HG03025 (cell line): ENCODE results near the gene HPX.

Experiments
- ATAC-seq: cut with Tn5 transposase; IDR thresholded peaks from one replicate; pipeline ENCODE4 v1.9.1; 2021; ENCODE audit warnings: mild to moderate bottlenecking, moderate library complexity; ENCODE audit not compliant: unreplicated experiment, low FRiP score

HPX gene

DNA sequence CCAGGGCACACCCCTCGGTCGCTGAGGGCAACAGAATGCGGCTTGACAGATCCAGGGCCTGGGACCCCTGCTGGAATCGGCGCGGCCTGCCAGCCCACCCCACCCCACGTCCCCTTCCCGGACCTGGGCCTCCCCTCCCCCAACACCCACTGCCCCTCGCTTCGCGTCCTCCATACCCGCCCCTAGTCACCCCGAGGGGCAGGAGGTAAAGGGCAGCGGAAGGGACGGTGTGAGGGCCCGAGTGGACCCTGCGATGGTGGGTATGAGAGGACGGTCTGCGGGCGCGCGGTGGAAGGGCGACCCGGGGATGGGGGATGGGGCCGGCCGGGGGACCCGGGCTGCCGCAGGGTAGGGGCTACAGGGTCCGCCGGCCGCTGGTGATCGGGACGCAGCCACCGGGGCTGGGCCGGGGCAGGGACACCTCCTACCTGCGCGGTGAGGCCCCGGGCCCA, 22.2 kb downstream of the HPX start:
- ATAC-seq, result no peak

DNA sequence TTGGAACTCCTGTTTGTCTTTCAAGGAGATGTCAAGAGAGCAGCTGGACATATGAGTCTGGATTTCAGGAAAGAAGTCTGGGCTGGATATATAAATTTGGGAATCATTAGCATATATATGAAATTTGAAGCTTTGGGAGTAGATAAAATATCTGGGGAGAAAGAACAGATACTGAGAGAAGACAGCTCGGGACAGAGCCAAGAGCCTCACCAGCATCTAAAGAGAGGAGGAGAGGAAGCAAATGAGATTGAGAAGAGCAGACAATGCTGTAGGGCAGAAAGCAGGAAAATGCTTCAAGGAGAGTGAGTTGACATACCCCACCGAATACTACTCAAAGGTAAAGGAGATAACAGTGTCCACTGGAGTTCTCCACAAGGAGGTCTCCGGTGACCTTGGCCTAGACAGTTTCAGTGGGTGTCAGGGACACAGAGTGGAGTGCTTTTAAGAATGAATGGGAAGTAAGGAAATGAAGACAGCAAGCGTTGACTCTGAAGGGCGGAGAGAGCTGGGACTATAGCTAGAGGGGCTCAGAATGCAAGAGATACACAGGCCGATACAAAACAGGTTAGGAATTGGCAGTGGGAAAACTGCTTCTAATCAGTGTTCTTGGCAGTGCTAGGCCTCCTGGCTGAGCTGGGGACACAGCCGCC, 22.8 kb downstream of the HPX start:
- ATAC-seq, result no peak

DNA sequence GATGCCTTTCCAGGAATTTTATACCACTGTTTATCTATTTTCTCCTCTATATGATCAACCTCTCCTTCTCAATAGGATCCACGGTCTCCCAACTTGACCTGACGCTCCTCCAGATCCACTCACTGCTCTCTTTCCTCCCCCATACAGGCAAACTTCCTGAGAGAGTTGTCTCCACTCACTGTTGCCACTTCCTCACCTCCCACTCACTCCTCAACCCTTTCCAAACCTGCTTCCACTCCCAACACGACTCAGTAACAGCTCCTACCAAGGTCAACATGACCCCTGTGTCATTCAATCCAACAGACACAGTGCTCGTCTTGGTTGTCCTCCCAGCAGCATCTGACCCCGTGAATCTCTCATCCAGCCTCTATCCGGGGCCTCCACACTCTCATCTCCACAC, 25.0 kb downstream of the HPX start:
- ATAC-seq, result no peak

DNA sequence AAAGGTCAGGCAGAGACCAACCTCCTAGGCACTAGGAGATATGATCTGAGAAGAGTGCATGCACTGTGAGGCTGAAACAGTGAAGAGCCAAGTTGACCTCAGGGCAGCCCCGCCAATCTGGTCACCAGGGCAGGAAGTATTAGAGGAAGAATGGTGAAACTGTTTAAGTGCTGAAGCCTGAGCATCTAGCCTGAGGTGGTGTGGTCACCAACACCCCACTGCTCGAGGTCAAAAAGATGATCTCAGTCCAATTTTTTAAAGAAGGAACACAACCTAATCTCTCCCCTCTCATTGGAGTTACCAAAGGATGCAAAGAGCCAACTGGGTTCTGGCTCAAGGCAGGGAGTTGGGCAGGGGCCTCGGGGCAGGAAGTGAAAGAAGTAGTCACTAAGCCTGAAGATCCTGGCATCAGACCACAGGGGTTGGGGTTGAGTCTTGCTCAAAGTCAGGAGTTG, 25.9 kb downstream of the HPX start:
- no peak for ATAC-seq

DNA sequence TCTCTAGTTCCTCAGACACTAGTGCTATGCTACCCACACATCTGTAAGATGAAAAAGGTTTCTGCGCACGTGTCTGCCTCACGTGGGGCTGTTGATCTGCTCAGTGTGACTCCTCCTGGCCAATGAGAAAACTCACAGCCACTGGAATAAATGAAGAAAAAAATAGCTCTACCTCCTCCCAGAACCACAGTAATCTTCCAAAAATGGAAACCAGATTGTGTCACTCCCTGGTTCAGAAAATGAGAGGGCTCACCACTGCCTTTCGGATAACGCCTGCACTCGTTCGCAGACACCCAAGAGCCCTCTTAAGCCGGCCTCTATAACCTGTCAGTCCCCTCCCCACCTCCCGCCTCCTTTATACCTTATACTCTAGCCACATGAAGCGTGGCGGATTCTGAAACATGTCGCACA, 27.0 kb downstream of the HPX start:
- ATAC-seq, result no peak

DNA sequence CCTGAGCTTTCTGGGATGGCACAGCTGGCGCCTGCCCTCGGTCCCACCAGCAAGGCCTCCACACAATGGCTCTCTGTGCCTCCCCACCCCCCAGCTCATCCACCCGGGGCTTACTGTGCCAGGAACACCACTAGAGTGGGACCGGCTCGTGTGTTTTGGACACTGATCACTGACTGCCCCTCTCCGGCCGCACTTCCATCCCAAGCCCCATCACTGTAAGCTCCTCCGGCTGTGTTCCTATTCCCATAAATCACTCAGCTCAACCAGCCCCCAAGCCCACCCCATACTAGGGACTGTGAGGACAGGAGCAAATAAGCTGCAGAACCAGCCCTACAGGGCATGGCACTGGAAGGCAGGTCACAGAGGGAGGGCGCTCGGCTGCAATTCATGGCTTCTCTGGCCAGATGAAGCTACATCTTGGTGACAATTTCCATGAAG, 29.2 kb downstream of the HPX start:
- no peak for ATAC-seq

DNA sequence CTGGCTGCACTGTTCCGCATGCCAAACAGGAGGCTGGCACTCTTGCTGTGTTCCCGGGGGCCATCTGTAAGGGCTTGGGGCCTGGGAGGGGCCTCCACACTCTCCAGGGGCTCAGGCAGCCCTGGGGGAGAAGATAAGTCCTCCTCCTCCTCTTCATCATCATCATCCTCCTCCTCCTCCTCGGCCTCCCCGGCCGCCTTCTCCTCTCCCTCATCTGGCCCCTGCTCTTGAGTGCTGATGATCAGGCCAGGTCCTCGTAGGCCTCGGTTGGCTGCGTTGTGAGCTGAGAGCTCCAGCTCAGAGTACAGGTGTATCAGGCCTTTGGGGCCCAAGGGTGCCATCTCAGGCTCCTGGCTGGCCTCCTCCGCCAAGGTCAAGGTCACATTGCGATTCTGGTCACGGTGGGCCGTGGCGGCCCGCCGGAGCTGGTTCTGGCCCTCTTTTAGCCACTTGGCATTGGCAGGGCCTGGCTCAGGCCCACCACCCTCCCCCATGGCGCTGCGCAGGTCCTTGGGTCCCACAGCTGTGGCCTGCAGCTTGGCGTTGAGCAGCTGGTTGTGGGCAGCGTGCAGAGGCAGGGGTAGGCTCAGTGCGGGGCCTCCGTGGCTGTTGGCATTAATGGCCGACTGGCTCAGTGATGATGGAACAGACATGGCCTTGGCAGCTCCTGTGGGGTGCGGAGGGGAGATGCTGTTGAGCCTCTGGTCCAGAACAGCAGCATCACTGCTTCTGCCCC, 29.9 kb downstream of the HPX start:
- ATAC-seq, result no peak

DNA sequence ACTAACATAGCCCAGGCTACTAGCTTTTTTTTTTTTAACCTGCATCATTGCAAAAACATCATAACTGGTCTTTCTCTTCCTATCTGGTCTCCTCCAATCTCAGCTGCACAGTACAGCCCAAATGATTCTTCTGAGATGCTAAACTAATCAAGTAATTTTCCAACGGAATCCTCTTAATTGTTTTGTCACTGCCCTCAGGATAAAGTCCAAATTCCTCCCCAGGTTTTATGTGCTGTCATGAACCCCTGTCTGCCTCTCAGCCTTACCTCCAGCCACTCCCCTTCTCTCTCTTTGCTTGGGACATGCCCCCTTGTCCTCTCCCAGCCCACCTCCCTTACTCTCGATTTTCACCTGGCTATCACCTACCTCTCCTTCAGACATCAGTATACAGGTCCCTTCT, 34.4 kb downstream of the HPX start:
- no peak for ATAC-seq

DNA sequence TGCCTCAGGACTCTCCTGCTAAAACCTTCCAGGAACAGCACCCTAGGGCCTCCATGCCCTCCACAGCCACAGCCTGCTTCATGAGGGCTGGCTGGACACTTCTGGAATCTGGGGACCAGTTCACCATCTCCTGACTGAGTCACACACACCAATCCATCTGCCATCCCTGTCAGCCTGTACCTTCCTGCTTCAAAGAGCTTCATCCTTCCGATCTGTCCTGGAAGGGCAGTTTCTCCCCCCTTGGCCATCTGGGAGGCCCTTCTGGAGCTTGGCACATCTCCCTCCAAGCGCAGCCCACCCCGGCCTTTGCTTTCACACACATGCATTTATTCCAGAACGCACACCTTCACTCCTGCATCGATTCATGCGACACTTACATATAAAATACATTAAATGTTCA, 34.9 kb downstream of the HPX start:
- ATAC-seq, result no peak

DNA sequence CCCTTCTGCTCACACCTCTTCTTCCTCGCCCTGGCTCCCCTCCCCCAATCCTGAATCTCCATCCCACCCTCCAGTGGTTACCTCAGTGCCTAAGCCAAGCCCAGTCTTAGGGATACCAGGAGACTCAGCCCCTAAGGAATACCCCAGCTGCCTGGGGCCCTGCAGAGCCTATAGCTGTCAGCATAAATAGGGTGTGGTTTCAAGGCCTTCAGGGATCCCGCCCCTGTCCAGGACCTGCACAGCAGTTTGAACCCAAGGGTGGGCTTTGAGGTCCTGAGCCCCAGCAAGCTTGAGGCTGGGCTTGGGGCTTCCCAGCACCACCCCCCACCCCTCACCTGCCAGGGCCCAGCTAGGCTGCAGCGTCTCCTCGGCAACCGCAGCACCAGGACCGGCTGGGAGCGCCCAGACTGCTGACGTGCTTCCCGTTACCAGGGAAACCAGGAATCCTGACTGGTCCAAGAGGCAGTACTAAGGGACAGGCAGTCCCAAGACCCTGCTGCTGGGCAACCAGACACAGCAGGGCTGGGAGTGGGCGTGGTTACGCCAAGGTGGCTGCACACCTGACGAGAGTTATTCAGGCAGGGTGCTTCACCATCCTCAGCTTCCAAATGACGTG, 35.6 kb downstream of the HPX start:
- no peak for ATAC-seq

DNA sequence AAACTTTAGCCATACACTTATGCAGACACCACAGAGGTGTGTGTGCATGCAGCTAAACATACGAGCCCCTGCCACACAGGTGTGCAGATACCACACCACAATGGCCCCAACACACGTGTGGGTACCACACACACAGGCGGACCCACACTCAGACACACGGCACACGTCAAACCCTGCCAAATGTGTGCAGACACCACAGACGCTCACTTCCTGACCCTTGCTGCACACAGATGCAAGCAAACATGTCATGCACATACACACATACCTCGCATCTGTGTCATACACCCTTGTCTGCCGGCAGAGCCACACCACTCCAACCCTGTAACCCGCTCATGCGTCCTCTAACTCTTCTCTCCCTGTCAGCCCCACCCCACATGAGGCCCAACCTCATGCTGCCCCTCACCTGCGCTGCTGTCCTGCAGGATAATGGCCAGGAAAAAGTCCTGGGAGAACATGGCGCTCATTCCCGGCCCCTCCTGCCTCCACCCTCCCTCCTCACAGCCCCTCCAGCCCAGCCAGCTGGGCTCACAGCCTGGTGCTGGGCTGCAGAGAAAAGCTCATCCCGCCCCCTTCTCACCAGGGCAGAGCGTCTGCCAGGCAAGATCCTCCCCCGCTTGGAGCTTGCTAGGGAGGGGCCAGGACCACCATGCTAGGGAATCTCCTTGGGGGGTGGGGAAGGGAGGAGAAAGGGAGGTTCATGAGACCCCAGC, 36.3 kb downstream of the HPX start:
- ATAC-seq, result no peak

DNA sequence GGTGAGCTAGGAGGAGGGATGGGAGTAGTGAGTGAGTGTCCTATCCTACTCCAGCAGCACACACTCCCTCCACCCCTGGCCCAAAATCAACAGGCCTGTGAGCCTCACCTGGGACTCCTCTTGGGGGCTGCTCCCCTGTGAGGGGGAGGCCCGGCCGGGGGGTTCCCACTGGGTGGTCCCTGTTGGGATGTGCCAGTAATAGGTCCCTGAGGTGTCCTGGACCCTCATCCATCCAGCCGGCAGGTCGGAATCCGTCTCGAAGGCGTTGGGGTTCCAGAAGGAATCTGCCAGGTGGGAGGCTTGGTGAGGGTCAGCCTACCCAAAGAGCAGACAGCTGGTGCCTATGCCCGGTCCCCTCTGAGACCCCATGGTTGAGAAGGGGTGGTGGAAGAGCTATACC, 37.2 kb downstream of the HPX start:
- no peak for ATAC-seq

DNA sequence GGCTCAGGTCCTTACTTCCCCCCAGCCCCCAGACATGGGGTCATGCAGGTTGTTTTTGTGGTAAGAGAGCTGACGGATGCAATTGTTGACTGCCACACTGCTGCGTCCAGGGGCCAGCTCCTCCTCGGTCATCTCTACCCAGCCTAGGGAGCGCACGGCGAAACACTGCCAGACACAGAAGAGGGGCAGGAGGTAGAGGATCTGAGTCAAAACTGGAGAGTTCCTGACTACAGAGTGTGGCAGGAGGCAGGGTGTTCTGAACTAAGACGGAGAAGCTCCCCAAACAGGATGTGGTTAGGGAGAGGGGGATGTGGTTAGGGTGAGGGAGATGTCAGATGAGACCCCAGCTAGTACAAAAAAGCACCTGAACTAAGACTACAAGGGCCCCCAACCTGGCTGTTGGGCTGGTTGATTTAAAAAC, 38.2 kb downstream of the HPX start:
- peak; percentile 81 for ATAC-seq

DNA sequence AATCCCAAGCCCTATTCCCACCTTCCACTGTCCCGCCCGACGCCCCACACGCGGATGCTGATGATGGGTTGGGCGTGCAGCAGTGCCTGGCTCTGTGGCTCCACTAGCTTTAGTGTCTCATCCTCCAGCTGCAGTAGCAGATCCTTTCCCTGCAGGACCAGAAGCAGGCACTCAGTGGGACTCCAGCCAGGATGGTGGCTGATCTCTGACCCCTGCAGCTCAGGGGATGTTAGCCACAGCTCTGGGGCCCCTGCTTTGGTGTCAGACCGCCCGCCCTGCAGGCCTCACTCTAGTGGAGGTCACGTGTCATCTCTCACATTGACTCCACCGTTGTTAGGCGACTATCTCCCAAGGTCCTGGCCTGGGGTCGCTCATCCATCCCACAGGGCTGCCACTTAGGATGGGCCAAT, 38.7 kb downstream of the HPX start:
- ATAC-seq, result peak; percentile 43

DNA sequence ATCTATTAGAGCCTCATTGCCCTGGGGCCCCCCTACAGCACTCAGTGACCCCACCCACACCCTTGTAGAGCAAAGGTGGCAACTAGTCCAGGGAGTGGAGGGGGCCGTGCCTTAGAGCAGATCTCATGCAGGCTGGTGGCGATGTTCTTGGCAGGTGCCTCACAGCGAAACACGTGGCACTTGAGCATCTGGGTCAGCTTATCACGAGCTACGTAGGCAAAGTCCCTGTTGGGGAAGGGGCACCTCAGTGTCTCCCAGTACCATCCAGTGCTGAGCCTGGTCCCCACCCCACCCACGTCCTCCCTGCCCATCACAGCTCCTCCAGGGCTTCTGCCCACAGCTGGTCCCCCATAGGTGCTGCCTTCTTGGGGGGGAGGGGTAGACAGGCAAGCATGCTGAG, 39.3 kb downstream of the HPX start:
- ATAC-seq, result no peak

DNA sequence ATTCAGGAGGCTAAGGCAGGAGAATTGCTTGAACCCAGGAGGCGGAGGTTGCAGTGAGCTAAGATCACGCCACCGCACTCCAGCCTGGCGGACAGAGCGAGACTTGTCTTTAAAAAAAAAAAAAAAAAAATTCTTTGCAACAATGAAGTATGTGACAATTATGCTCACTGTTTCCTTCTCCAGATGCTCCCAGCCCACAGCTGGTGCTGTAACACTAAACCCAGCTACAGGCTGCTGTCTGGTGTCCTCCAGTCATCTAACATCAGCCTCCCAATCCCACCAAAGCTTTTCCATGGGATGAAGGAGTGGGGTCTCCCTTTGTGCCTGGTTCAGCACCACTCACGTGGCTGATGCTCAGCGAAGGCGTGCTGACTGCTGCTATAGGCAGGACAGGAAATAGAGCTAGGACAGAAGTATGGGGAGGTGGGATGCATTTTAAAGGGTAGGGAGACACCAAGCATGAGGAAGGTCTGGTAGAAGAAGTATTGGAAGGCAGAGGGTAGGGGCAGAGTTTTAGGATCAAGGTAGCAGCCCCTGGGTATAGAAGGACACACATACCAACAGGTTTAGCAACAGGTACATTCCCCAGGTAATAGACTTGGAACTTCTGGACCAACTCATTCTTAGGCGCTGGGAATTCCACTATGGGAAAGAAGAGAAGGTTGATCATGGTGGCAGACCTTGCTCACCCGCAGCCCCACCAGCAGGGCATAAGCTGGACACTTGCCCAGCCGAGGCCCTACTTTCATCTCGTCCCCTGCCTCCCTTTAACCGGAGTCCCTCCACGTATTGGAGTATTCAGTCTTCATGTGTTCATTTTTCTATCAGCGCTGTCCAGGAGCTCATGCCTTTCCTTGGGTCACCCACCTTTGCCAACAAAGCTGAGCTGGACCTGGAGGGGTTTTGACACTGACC, 40.1 kb downstream of the HPX start:
- no peak for ATAC-seq

DNA sequence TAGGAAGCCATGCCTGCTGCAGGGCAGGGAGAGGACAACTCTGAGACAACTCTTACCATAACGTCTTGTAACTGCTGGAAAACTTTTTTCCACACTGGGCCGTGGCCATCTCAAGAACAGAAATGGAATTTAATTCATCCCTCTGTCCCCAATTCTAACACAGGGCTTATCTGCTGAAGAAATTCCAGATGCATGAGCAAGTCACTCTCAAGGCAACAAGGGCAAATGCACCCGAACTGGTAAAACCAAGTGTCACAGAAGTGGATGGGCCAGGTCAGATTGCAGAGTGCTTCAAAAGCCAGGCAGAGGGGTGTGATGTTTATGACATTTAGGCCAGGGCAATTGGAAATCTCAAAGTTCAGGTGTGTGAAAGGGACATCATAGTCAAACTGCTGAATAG, 43.2 kb downstream of the HPX start:
- no peak for ATAC-seq

DNA sequence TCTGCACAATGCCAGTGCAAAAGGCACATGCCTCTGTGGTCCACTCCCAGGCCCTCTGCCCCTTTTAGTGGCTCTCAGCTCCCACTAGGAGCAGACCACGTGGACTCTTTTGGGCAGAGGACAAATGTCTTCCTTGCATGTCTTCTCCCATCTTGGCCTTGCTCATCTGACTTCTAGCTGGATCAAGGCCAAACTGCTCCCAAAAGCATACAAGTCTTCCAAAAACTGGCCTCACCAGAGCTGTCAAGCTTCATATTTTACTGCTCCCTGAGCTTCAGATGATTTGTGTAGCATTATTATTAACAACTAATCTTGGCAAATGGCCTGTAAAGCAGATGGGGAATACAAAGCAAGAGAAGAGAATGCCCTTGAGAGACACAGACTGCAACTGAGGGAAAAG, 43.6 kb downstream of the HPX start:
- ATAC-seq, result no peak

DNA sequence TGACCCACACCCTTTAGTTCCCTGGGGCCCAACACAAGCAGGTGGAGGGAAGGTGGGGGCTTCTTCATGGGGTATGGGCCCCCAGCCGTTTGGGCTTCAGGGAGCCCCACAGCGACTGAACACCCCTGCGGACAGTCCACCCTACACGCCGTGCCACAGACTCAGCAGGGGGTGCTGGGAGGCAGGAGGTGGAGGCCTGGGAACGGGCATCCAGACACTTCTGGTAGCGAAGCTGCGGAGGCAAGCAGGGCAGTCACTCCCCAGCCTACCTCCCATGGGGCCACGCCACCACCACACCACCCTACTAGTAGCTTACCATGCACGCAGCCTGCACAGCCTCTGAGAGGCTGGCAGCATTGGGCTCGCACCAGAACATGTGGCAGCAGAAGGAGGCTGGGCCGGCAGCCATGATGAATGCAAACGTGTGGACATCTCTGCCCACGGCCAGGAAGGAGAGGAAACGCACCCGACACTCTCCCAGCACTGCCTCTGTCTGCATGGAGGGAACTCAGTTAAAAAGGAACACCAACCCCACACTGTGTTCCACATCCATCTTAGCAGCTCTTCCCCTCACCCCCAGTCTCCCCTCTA, 45.2 kb downstream of the HPX start:
- no peak for ATAC-seq
